ENCODE results near the gene PTPN13. TPM values are rescaled to one million over a fixed set of nuclear protein-coding genes. Genes with fewer than 3 reads are reported as not detected.
"Not testable (repeated sequence)": the region's sequence is repeated elsewhere in the genome, so short reads cannot be mapped to it uniquely, and the experiment has no call there.

The PTPN13 gene
- total RNA-seq, 1 donor from 2014 or later, result 55.7 TPM

DNA sequence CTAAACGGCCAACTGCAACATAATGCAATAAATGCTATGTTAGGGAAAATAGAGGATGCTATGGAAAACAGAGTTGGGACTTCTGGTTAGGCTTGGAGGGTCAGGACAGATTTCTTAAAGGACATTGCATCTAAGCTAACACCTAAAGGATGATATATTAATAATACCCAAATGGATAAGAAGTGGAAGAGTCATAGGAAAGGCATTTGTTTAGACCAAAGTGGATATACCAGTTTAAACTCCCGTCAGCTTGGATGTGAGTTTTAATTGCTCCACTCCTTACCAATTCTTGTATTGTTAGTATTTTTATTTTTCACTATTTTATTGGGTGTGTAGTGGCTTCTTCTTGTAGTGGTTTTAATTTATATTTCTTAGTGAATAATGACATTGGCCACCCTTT is 93.9 kb downstream of the PTPN13 start:
- peaks cover 16% of the 10 kb centered on the region for H3K36me3 Mint-ChIP-seq (ENCODE audit: unreplicated experiment)
- no peak for DNase-seq (ENCODE audit: extremely low spot score, unreplicated experiment)
- H3K27ac Mint-ChIP-seq (ENCODE audit: unreplicated experiment), result no peak overlapping the region

GRCh38 chr4:86704601-86705000 is 110.5 kb downstream of the PTPN13 start:
- Mint-ChIP-seq H3K27ac (ENCODE audit: unreplicated experiment) (no peak overlapping the region), H3K4me3 (ENCODE audit: unreplicated experiment) (no peak overlapping the region), H3K4me1 (ENCODE audit: unreplicated experiment) (no peaks in the 10 kb centered on the region), H3K9me3 (ENCODE audit: unreplicated experiment) (no peaks in the 10 kb centered on the region), H3K27me3 (ENCODE audit: unreplicated experiment) (no peaks in the 10 kb centered on the region), H3K36me3 (ENCODE audit: unreplicated experiment) (peaks cover 22% of the 10 kb centered on the region)
- DNase-seq (ENCODE audit: extremely low spot score, unreplicated experiment), result no peak
- TF ChIP-seq, protein P1, sequence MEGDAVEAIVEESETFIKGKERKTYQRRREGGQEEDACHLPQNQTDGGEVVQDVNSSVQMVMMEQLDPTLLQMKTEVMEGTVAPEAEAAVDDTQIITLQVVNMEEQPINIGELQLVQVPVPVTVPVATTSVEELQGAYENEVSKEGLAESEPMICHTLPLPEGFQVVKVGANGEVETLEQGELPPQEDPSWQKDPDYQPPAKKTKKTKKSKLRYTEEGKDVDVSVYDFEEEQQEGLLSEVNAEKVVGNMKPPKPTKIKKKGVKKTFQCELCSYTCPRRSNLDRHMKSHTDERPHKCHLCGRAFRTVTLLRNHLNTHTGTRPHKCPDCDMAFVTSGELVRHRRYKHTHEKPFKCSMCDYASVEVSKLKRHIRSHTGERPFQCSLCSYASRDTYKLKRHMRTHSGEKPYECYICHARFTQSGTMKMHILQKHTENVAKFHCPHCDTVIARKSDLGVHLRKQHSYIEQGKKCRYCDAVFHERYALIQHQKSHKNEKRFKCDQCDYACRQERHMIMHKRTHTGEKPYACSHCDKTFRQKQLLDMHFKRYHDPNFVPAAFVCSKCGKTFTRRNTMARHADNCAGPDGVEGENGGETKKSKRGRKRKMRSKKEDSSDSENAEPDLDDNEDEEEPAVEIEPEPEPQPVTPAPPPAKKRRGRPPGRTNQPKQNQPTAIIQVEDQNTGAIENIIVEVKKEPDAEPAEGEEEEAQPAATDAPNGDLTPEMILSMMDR (IDR thresholded peaks at IDR 0.05), result no peak

More for the DNA sequence above, 93.9 kb downstream of the PTPN13 start:
- TF ChIP-seq, protein P1 (IDR thresholded peaks at IDR 0.05), result no peak
- no peaks in the 10 kb centered on the region for H3K9me3 Mint-ChIP-seq (ENCODE audit: unreplicated experiment)
- H3K4me1 Mint-ChIP-seq (ENCODE audit: unreplicated experiment), result no peaks in the 10 kb centered on the region
- no peak overlapping the region for H3K4me3 Mint-ChIP-seq (ENCODE audit: unreplicated experiment)
- no peaks in the 10 kb centered on the region for H3K27me3 Mint-ChIP-seq (ENCODE audit: unreplicated experiment)

- Mint-ChIP-seq H3K4me1 (ENCODE audit: unreplicated experiment) (no peaks in the 10 kb centered on the region), H3K27me3 (ENCODE audit: unreplicated experiment) (no peaks in the 10 kb centered on the region), H3K36me3 (ENCODE audit: unreplicated experiment) (peaks cover 10% of the 10 kb centered on the region), H3K4me3 (ENCODE audit: unreplicated experiment) (no peak overlapping the region), H3K9me3 (ENCODE audit: unreplicated experiment) (no peaks in the 10 kb centered on the region), H3K27ac (ENCODE audit: unreplicated experiment) (no peak overlapping the region)
- DNase-seq (ENCODE audit: extremely low spot score, unreplicated experiment), result no peak
- TF ChIP-seq, protein P1 (IDR thresholded peaks at IDR 0.05), result no peak
Measured at GRCh38 chr4:86706923-86707597, 112.9 kb downstream of the PTPN13 start.

DNA sequence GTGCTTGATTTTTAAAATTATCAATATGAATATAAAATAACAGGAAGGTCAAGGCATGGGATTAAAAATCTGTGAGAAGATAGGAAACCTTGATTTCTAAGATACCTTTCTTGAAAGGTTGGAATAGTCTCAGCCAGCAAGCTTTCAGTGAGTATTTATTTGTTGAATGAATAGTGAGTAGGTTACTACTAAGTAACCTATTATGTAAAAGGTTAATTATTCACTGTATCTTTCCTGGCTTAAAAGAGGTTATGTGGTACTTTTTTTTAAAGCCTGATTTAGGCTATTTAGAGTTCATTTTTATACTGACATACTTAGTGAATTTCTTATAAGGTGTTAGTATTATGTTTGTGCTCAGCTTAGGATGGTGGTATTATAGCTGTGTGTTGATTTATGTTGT is 123.5 kb downstream of the PTPN13 start:
- H3K27ac Mint-ChIP-seq (ENCODE audit: unreplicated experiment), result no peak overlapping the region
- peaks cover 8% of the 10 kb centered on the region for H3K4me1 Mint-ChIP-seq (ENCODE audit: unreplicated experiment)
- H3K27me3 Mint-ChIP-seq (ENCODE audit: unreplicated experiment), result no peaks in the 10 kb centered on the region
- no peak overlapping the region for H3K4me3 Mint-ChIP-seq (ENCODE audit: unreplicated experiment)
- H3K36me3 Mint-ChIP-seq (ENCODE audit: unreplicated experiment), result peaks cover 29% of the 10 kb centered on the region
- no peak for DNase-seq (ENCODE audit: extremely low spot score, unreplicated experiment)
- H3K9me3 Mint-ChIP-seq (ENCODE audit: unreplicated experiment), result peaks cover 9% of the 10 kb centered on the region
- TF ChIP-seq, protein P1 (IDR thresholded peaks at IDR 0.05), result no peak

- Mint-ChIP-seq H3K4me3 (ENCODE audit: unreplicated experiment) (no peak overlapping the region), H3K27me3 (ENCODE audit: unreplicated experiment) (no peaks in the 10 kb centered on the region), H3K4me1 (ENCODE audit: unreplicated experiment) (peaks cover 8% of the 10 kb centered on the region), H3K36me3 (ENCODE audit: unreplicated experiment) (peaks cover 31% of the 10 kb centered on the region), H3K9me3 (ENCODE audit: unreplicated experiment) (peaks cover 9% of the 10 kb centered on the region), H3K27ac (ENCODE audit: unreplicated experiment) (no peak overlapping the region)
- TF ChIP-seq, protein P1 (IDR thresholded peaks at IDR 0.05), result no peak
- no peak for DNase-seq (ENCODE audit: extremely low spot score, unreplicated experiment)
Measured at GRCh38 chr4:86718152-86718551, 124.0 kb downstream of the PTPN13 start.

- not testable (repeated sequence) for H3K9me3 Mint-ChIP-seq (ENCODE audit: unreplicated experiment); H3K4me3 Mint-ChIP-seq (ENCODE audit: unreplicated experiment); H3K4me1 Mint-ChIP-seq (ENCODE audit: unreplicated experiment); DNase-seq (ENCODE audit: extremely low spot score, unreplicated experiment); H3K27me3 Mint-ChIP-seq (ENCODE audit: unreplicated experiment); H3K27ac Mint-ChIP-seq (ENCODE audit: unreplicated experiment)
- H3K36me3 Mint-ChIP-seq (ENCODE audit: unreplicated experiment), result peaks cover 35% of the 10 kb centered on the region
Measured at GRCh38 chr4:86719149-86719548, 125.0 kb downstream of the PTPN13 start.

Measured in osteocyte (in vitro differentiated cells).